Activated naive CD8-positive, alpha-beta T cell treated with anti-CD3 and anti-CD28 coated beads, Interleukin-2, amount 50 U/mL, for 24 hours (primary cell): ENCODE results near the gene MCAT.
"Not testable (repeated sequence)": the region's sequence is repeated elsewhere in the genome, so short reads cannot be mapped to it uniquely, and the experiment has no call there.

Experiments used
- ATAC-seq: fragments of 150-1000 bp; cut with Tn5 transposase; one replicate; pipeline ENCODE4 v1.10.0; 2021
- DNase-seq: peaks from one replicate; pipeline ENCODE4 v3.0.0; 2021
- H3K27ac Mint-ChIP-seq: one replicate; pipeline ENCODE4 v1.8.0; 2021; ENCODE audit warnings: mild to moderate bottlenecking, mixed read lengths
- H3K27me3 Mint-ChIP-seq: one replicate; pipeline ENCODE4 v1.8.0; 2021; ENCODE audit warnings: mixed read lengths
- H3K36me3 Mint-ChIP-seq: one replicate; pipeline ENCODE4 v1.8.0; 2021; ENCODE audit warnings: low read depth, mixed read lengths
- H3K4me1 Mint-ChIP-seq: one replicate; pipeline ENCODE4 v1.8.0; 2021; ENCODE audit warnings: mixed read lengths
- H3K4me3 Mint-ChIP-seq: one replicate; pipeline ENCODE4 v1.8.0; 2021; ENCODE audit warnings: mild to moderate bottlenecking, moderate library complexity, mixed read lengths
- H3K9me3 Mint-ChIP-seq: one replicate; pipeline ENCODE4 v1.8.0; 2021; ENCODE audit warnings: mixed read lengths

Gene MCAT

GRCh38 chr22:43152357-43153071 lies 9.3 kb upstream of the MCAT start:
- peak; percentile 88 for ATAC-seq
- Mint-ChIP-seq H3K36me3 (no peaks in the 10 kb centered on the region), H3K27me3 (no peaks in the 10 kb centered on the region), H3K4me1 (peaks cover 39% of the 10 kb centered on the region), H3K27ac (peak overlapping the region; percentile 52), H3K9me3 (no peaks in the 10 kb centered on the region), H3K4me3 (peak overlapping the region; percentile 82)
- peak; percentile 66 for DNase-seq

- Mint-ChIP-seq H3K9me3 (no peaks in the 10 kb centered on the region), H3K4me1 (peaks cover 44% of the 10 kb centered on the region), H3K27me3 (no peaks in the 10 kb centered on the region), H3K4me3 (peak overlapping the region; percentile 82), H3K36me3 (no peaks in the 10 kb centered on the region), H3K27ac (peak overlapping the region; percentile 52)
- ATAC-seq, result peak; percentile 3
- peak; percentile 23 for DNase-seq
Measured at GRCh38 chr22:43152003-43152356, 8.8 kb upstream of the MCAT start.

- Mint-ChIP-seq H3K36me3 (no peaks in the 10 kb centered on the region), H3K27ac (peak within 1 kb of the TSS; percentile 78), H3K9me3 (no peaks in the 10 kb centered on the region), H3K4me1 (peaks cover 46% of the 10 kb centered on the region), H3K4me3 (peak within 1 kb of the TSS; percentile 82), H3K27me3 (no peaks in the 10 kb centered on the region)
- ATAC-seq, result peak; percentile 50
- DNase-seq, result peak; percentile 68
Measured at GRCh38 chr22:43151251-43152002, 8.2 kb upstream of the MCAT start, which contains the start of gene TSPO. Gene TSPO, plus strand, starts transcription at chr22:43151559. Its CDS starts 7,680 bp downstream, at chr22:43159239.

GRCh38 chr22:43150731-43151206 lies 7.6 kb upstream of the MCAT start:
- DNase-seq (no peak), ATAC-seq (no peak)
- peaks cover 43% of the 10 kb centered on the region for H3K4me1 Mint-ChIP-seq
- H3K27ac Mint-ChIP-seq, result peak overlapping the region; percentile 78
- H3K36me3 Mint-ChIP-seq, result no peaks in the 10 kb centered on the region
- H3K9me3 Mint-ChIP-seq, result no peaks in the 10 kb centered on the region
- H3K4me3 Mint-ChIP-seq, result peak overlapping the region; percentile 82
- no peaks in the 10 kb centered on the region for H3K27me3 Mint-ChIP-seq

- DNase-seq, result no peak
- no peak overlapping the region for H3K4me3 Mint-ChIP-seq
- no peaks in the 10 kb centered on the region for H3K36me3 Mint-ChIP-seq
- H3K27me3 Mint-ChIP-seq, result no peaks in the 10 kb centered on the region
- ATAC-seq, result peak; percentile 9
- H3K9me3 Mint-ChIP-seq, result no peaks in the 10 kb centered on the region
- H3K4me1 Mint-ChIP-seq, result peaks cover 38% of the 10 kb centered on the region
- H3K27ac Mint-ChIP-seq, result no peak overlapping the region
Measured at GRCh38 chr22:43148581-43148980, 5.4 kb upstream of the MCAT start.

- Mint-ChIP-seq H3K4me3 (no peak overlapping the region), H3K27ac (no peak overlapping the region), H3K36me3 (no peaks in the 10 kb centered on the region), H3K9me3 (no peaks in the 10 kb centered on the region), H3K27me3 (no peaks in the 10 kb centered on the region), H3K4me1 (peaks cover 39% of the 10 kb centered on the region)
- ATAC-seq (no peak), DNase-seq (no peak)
Measured at GRCh38 chr22:43147821-43148220, 4.6 kb upstream of the MCAT start.

GRCh38 chr22:43146332-43146731 lies 3.1 kb upstream of the MCAT start:
- not testable (repeated sequence) for ATAC-seq, H3K36me3 Mint-ChIP-seq, H3K9me3 Mint-ChIP-seq, H3K27ac Mint-ChIP-seq, DNase-seq, H3K4me3 Mint-ChIP-seq, H3K27me3 Mint-ChIP-seq
- H3K4me1 Mint-ChIP-seq, result peaks cover 41% of the 10 kb centered on the region

GRCh38 chr22:43145371-43145770 lies 2.2 kb upstream of the MCAT start:
- not testable (repeated sequence) for H3K4me3 Mint-ChIP-seq, H3K27ac Mint-ChIP-seq, H3K9me3 Mint-ChIP-seq, H3K36me3 Mint-ChIP-seq, ATAC-seq, DNase-seq, H3K27me3 Mint-ChIP-seq
- peaks cover 39% of the 10 kb centered on the region for H3K4me1 Mint-ChIP-seq

- H3K9me3 Mint-ChIP-seq, result no peaks in the 10 kb centered on the region
- H3K4me1 Mint-ChIP-seq, result peaks cover 43% of the 10 kb centered on the region
- H3K4me3 Mint-ChIP-seq, result no peak overlapping the region
- H3K27ac Mint-ChIP-seq, result no peak overlapping the region
- no peak for DNase-seq
- H3K27me3 Mint-ChIP-seq, result no peaks in the 10 kb centered on the region
- no peak for ATAC-seq
- H3K36me3 Mint-ChIP-seq, result peaks cover 12% of the 10 kb centered on the region
Measured at GRCh38 chr22:43144949-43145348, 1.8 kb upstream of the MCAT start.

GRCh38 chr22:43136801-43137200 lies 6.4 kb downstream of the MCAT start:
- no peak overlapping the region for H3K27ac Mint-ChIP-seq
- H3K36me3 Mint-ChIP-seq, result peaks cover 46% of the 10 kb centered on the region
- H3K4me1 Mint-ChIP-seq, result peaks cover 13% of the 10 kb centered on the region
- no peak for DNase-seq
- H3K9me3 Mint-ChIP-seq, result no peaks in the 10 kb centered on the region
- H3K27me3 Mint-ChIP-seq, result no peaks in the 10 kb centered on the region
- ATAC-seq, result no peak
- H3K4me3 Mint-ChIP-seq, result no peak overlapping the region

GRCh38 chr22:43136255-43136654 lies 6.9 kb downstream of the MCAT start:
- DNase-seq (peak; percentile 53), ATAC-seq (peak; percentile 70)
- Mint-ChIP-seq H3K27me3 (no peaks in the 10 kb centered on the region), H3K27ac (no peak overlapping the region), H3K4me1 (peaks cover 9% of the 10 kb centered on the region), H3K4me3 (no peak overlapping the region), H3K36me3 (peaks cover 46% of the 10 kb centered on the region), H3K9me3 (no peaks in the 10 kb centered on the region)

GRCh38 chr22:43135565-43135964 lies 7.6 kb downstream of the MCAT start:
- ATAC-seq (no peak), DNase-seq (no peak)
- no peaks in the 10 kb centered on the region for H3K9me3 Mint-ChIP-seq
- H3K4me3 Mint-ChIP-seq, result no peak overlapping the region
- peaks cover 40% of the 10 kb centered on the region for H3K36me3 Mint-ChIP-seq
- no peaks in the 10 kb centered on the region for H3K27me3 Mint-ChIP-seq
- H3K27ac Mint-ChIP-seq, result no peak overlapping the region
- peaks cover 4% of the 10 kb centered on the region for H3K4me1 Mint-ChIP-seq

GRCh38 chr22:43134553-43134952 lies 8.6 kb downstream of the MCAT start:
- DNase-seq (no peak), ATAC-seq (no peak)
- Mint-ChIP-seq H3K36me3 (peaks cover 33% of the 10 kb centered on the region), H3K27me3 (no peaks in the 10 kb centered on the region), H3K9me3 (no peaks in the 10 kb centered on the region), H3K4me3 (no peak overlapping the region), H3K4me1 (no peaks in the 10 kb centered on the region), H3K27ac (no peak overlapping the region)

GRCh38 chr22:43133401-43133800 lies 9.8 kb downstream of the MCAT start:
- Mint-ChIP-seq H3K4me1 (no peaks in the 10 kb centered on the region), H3K36me3 (peaks cover 26% of the 10 kb centered on the region), H3K4me3 (no peak overlapping the region), H3K9me3 (no peaks in the 10 kb centered on the region), H3K27me3 (no peaks in the 10 kb centered on the region), H3K27ac (no peak overlapping the region)
- no peak for ATAC-seq
- DNase-seq, result no peak
